A673 (cell line): ENCODE data around the gene TLE3. TPM values are rescaled to one million over a fixed set of nuclear protein-coding genes. Genes with fewer than 3 reads are reported as not detected.

Experiments
- BruUV-seq: library from RNA; stranded (reverse); fragments of 400-500 nt; replicated peaks from 2 replicates; lab custom pipeline; 2021; lab: Mats Ljungman, UMichigan
- CTCF ChIA-PET: fragments of 300-600 bp; sonication (Branson Sonifier 250); formaldehyde crosslinking; loops from one replicate; lab custom pipeline; 2022; ENCODE audit warnings: antibody characterized with exemption; lab: Charles Lee
- POLR2A ChIA-PET: fragments of 300-600 bp; sonication (Branson Sonifier 250); formaldehyde crosslinking; loops from one replicate; lab custom pipeline; 2022; ENCODE audit warnings: antibody characterized with exemption; ENCODE audit not compliant: low non-redundant PET; lab: Charles Lee
- DNase-seq: peaks from one replicate; pipeline ENCODE4 v3.0.0-alpha.2; 2015; ENCODE audit warnings: low spot score
- H3K27ac ChIP-seq: fragments of 200-600 bp; sonication (generic); 2 replicates; pipeline ENCODE4 v1.5.1; 2016; ENCODE audit warnings: mixed run types, low read depth, mild to moderate bottlenecking, mixed read lengths, antibody characterized with exemption, low read length; ENCODE audit not compliant: poor library complexity, severe bottlenecking
- H3K27me3 ChIP-seq: fragments of 200-600 bp; sonication (generic); replicated peaks from 2 replicates; pipeline ENCODE4 v1.6.1; 2017; ENCODE audit warnings: mixed run types, low read depth, mild to moderate bottlenecking, mixed read lengths, antibody characterized with exemption, low read length; ENCODE audit not compliant: insufficient read depth, poor library complexity
- H3K36me3 ChIP-seq: fragments of 200-600 bp; sonication (generic); 2 replicates; pipeline ENCODE4 v1.6.1; 2016; ENCODE audit warnings: mixed run types, mild to moderate bottlenecking, mixed read lengths, antibody characterized with exemption, low read length; ENCODE audit not compliant: insufficient read depth, poor library complexity, severe bottlenecking
- H3K4me1 ChIP-seq: fragments of 200-600 bp; sonication (generic); 2 replicates; pipeline ENCODE4 v1.6.1; 2017; ENCODE audit warnings: mixed run types, mild to moderate bottlenecking, mixed read lengths, antibody characterized with exemption, low read length; ENCODE audit not compliant: insufficient read depth, poor library complexity, severe bottlenecking
- H3K4me3 ChIP-seq: fragments of 200-600 bp; sonication (generic); 2 replicates; pipeline ENCODE4 v1.5.1; 2016; ENCODE audit warnings: low read depth, mixed run types, mild to moderate bottlenecking, mixed read lengths, low read length; ENCODE audit not compliant: poor library complexity, severe bottlenecking
- H3K9me3 ChIP-seq: fragments of 200-600 bp; sonication (generic); 2 replicates; pipeline ENCODE4 v1.6.1; 2016; ENCODE audit warnings: mixed run types, low read depth, mild to moderate bottlenecking, mixed read lengths, antibody characterized with exemption, low read length; ENCODE audit not compliant: poor library complexity, severe bottlenecking
- EZH2 ChIP-seq: fragments of 200-600 bp; sonication (generic); IDR thresholded peaks from 2 replicates; pipeline ENCODE4 v1.6.1; 2017; ENCODE audit warnings: borderline replicate concordance, low read depth, mild to moderate bottlenecking, mixed read lengths, antibody characterized with exemption, low read length; ENCODE audit not compliant: poor library complexity, severe bottlenecking
- intact Hi-C: fragments of 100-400 bp; cut with micrococcal nuclease; formaldehyde crosslinking; loops from one replicate; pipeline ENCODE4 v1.10.0; 2022; ENCODE audit not compliant: unreplicated experiment
- total RNA-seq: library from RNA; stranded (reverse); gene quantifications from 2 replicates; pipeline ENCODE4 v1.2.3, GENCODE V29; 2021
- TF ChIP-seq, protein P1 (sequence below): fragments of 300-800, 200-600 bp; sonication (generic); conservative IDR thresholded peaks from 2 replicates; pipeline ENCODE4 v1.5.1; 2017; ENCODE audit warnings: low read depth, mild to moderate bottlenecking, antibody characterized with exemption, low read length, moderate library complexity, mixed read lengths

TLE3 gene
- total RNA-seq, 1 experiment from 2014 or later, result 90.4 TPM

DNA sequence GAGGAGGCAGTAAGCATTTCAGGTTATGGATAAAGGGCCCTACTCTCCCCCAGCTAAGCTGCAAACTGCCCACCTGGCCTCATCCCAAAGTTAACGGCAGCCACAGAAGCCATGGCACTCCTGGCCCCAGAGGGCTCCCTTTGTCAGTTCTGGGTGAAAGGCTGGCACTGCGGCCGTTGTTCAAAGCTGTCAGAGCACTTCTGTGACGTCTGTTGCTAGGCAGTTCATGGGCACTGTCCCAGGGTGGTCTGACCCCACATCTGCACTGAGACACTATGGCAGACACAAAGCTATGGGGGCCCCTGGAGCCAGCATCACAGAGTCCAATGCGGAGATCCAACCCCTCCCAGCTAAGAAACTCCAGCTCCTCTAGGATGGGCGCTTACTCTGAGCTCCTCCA, 30.0 kb downstream of the TLE3 start:
- peaks cover 70% of the 10 kb centered on the region for H3K36me3 ChIP-seq
- intact Hi-C loops, result loop anchor here (10.0 kb wide), 1 partner anchor 593 kb away; no protein-coding TSS in a partner anchor
- H3K27ac ChIP-seq, result no peak overlapping the region
- no TSS peak for BruUV-seq
- H3K4me1 ChIP-seq, result peaks cover 18% of the 10 kb centered on the region
- no peaks in the 10 kb centered on the region for H3K9me3 ChIP-seq
- POLR2A ChIA-PET, result no interaction called here
- no peaks in the 10 kb centered on the region for H3K27me3 ChIP-seq
- no peak for DNase-seq
- CTCF ChIA-PET, result no interaction called here
- no peak overlapping the region for H3K4me3 ChIP-seq
- no peak for TF ChIP-seq EZH2
- TF ChIP-seq, protein P1, sequence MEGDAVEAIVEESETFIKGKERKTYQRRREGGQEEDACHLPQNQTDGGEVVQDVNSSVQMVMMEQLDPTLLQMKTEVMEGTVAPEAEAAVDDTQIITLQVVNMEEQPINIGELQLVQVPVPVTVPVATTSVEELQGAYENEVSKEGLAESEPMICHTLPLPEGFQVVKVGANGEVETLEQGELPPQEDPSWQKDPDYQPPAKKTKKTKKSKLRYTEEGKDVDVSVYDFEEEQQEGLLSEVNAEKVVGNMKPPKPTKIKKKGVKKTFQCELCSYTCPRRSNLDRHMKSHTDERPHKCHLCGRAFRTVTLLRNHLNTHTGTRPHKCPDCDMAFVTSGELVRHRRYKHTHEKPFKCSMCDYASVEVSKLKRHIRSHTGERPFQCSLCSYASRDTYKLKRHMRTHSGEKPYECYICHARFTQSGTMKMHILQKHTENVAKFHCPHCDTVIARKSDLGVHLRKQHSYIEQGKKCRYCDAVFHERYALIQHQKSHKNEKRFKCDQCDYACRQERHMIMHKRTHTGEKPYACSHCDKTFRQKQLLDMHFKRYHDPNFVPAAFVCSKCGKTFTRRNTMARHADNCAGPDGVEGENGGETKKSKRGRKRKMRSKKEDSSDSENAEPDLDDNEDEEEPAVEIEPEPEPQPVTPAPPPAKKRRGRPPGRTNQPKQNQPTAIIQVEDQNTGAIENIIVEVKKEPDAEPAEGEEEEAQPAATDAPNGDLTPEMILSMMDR, result no peak

DNA sequence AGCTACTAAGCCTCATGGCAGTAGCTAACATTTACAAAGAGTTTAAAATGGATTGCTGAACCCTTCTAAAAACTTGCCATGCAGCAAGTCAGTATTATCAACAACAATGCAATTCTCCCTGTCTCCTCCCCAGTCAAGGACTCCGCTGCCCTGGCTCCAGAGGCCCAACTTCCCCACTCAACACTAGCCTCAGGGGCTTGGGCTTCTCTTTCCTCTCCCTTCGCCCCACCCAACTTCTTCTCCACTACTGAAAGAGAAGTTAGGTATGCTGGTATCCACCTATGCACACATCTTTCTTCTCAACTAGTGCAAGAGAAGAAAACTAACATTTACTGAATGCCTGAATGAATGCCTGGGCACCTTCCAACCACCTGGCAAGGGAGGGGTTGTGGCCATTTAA, 30.7 kb downstream of the TLE3 start:
- POLR2A ChIA-PET, result no interaction called here
- intact Hi-C loops, result loop anchor here (10.0 kb wide), 1 partner anchor 592 kb away; no protein-coding TSS in a partner anchor
- H3K36me3 ChIP-seq, result peaks cover 66% of the 10 kb centered on the region

DNA sequence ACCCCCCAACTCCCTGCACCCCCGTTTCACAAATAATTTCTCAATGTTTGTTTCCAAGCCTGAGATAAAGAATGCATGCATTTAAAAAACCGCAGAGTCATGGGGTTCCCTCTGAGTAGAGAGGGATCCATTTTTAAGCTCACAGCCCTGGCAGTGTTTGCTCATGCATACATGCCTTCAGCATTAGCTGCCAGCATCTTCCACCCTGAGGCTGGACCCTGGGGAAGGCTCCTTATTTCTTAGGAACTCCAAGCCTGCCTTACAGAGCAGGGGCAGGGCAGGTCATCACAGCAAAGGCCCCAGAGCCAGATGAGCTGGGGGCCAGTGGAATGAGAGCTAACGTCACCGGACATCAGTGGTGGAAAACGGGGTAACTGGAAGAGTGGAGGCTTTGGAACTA, 31.3 kb downstream of the TLE3 start:
- H3K4me3 ChIP-seq, result no peak overlapping the region
- H3K9me3 ChIP-seq, result no peaks in the 10 kb centered on the region
- intact Hi-C loops, result loop anchor here (10.0 kb wide), 1 partner anchor 592 kb away; no protein-coding TSS in a partner anchor
- peaks cover 28% of the 10 kb centered on the region for H3K4me1 ChIP-seq
- no TSS peak for BruUV-seq
- peak overlapping the region; percentile 33 for H3K27ac ChIP-seq
- ChIA-PET POLR2A (no interaction called here), CTCF (no interaction called here)
- no peak for DNase-seq
- TF ChIP-seq, protein P1, result no peak
- TF ChIP-seq EZH2, result no peak
- no peaks in the 10 kb centered on the region for H3K27me3 ChIP-seq
- peaks cover 66% of the 10 kb centered on the region for H3K36me3 ChIP-seq

More for the DNA sequence above, 30.7 kb downstream of the TLE3 start:
- H3K27ac ChIP-seq, result peak overlapping the region; percentile 33
- H3K27me3 ChIP-seq, result no peaks in the 10 kb centered on the region
- no peak overlapping the region for H3K4me3 ChIP-seq
- peaks cover 23% of the 10 kb centered on the region for H3K4me1 ChIP-seq
- DNase-seq, result no peak
- TF ChIP-seq, protein P1, result no peak
- TF ChIP-seq EZH2, result no peak
- CTCF ChIA-PET, result no interaction called here
- no peaks in the 10 kb centered on the region for H3K9me3 ChIP-seq
- no TSS peak for BruUV-seq
